ENCODE data around the gene COL25A1. TPM values are rescaled to one million over a fixed set of nuclear protein-coding genes. Genes with fewer than 3 reads are reported as not detected.

Gene COL25A1
- total RNA-seq, 1 donor from 2014 or later: 4.3 TPM

- no peaks in the 10 kb centered on the region for H3K27me3 ChIP-seq (ENCODE audit: control insufficient read depth, insufficient read depth, low read length)
- H3K4me3 ChIP-seq (ENCODE audit: low read depth, low read length): no peak overlapping the region
- TF ChIP-seq CTCF (IDR thresholded peaks at IDR 0.05; ENCODE audit: insufficient read depth, low read length, poor library complexity, severe bottlenecking): no peak
- DNase-seq (ENCODE audit: low read depth): no peak
- no peaks in the 10 kb centered on the region for H3K36me3 ChIP-seq (ENCODE audit: control insufficient read depth, insufficient read depth, low read length)
These were observed 125.2 kb downstream of the COL25A1 start for GRCh38 chr4:109177096-109177810.

- DNase-seq (ENCODE audit: low read depth): no peak
- no peaks in the 10 kb centered on the region for H3K27me3 ChIP-seq (ENCODE audit: control insufficient read depth, insufficient read depth, low read length)
- no peaks in the 10 kb centered on the region for H3K36me3 ChIP-seq (ENCODE audit: control insufficient read depth, insufficient read depth, low read length)
- H3K4me3 ChIP-seq (ENCODE audit: low read depth, low read length): no peak overlapping the region
- no peak for TF ChIP-seq CTCF (IDR thresholded peaks at IDR 0.05; ENCODE audit: insufficient read depth, low read length, poor library complexity, severe bottlenecking)
These were observed 128.1 kb downstream of the COL25A1 start for GRCh38 chr4:109174224-109174953.

GRCh38 chr4:109172301-109172700 is 130.2 kb downstream of the COL25A1 start:
- no peak for TF ChIP-seq CTCF (IDR thresholded peaks at IDR 0.05; ENCODE audit: insufficient read depth, low read length, poor library complexity, severe bottlenecking)
- Histone ChIP-seq H3K36me3 (ENCODE audit: control insufficient read depth, insufficient read depth, low read length) (no peaks in the 10 kb centered on the region), H3K4me3 (ENCODE audit: low read depth, low read length) (no peak overlapping the region), H3K27me3 (ENCODE audit: control insufficient read depth, insufficient read depth, low read length) (no peaks in the 10 kb centered on the region)
- no peak for DNase-seq (ENCODE audit: low read depth)

GRCh38 chr4:109171070-109171469 is 131.4 kb downstream of the COL25A1 start:
- Histone ChIP-seq H3K36me3 (ENCODE audit: control insufficient read depth, insufficient read depth, low read length) (no peaks in the 10 kb centered on the region), H3K4me3 (ENCODE audit: low read depth, low read length) (no peak overlapping the region), H3K27me3 (ENCODE audit: control insufficient read depth, insufficient read depth, low read length) (no peaks in the 10 kb centered on the region)
- no peak for TF ChIP-seq CTCF (IDR thresholded peaks at IDR 0.05; ENCODE audit: insufficient read depth, low read length, poor library complexity, severe bottlenecking)
- no peak for DNase-seq (ENCODE audit: low read depth)

GRCh38 chr4:109169170-109169569 is 133.3 kb downstream of the COL25A1 start:
- no peak for TF ChIP-seq CTCF (IDR thresholded peaks at IDR 0.05; ENCODE audit: insufficient read depth, low read length, poor library complexity, severe bottlenecking)
- Histone ChIP-seq H3K36me3 (ENCODE audit: control insufficient read depth, insufficient read depth, low read length) (no peaks in the 10 kb centered on the region), H3K4me3 (ENCODE audit: low read depth, low read length) (no peak overlapping the region), H3K27me3 (ENCODE audit: control insufficient read depth, insufficient read depth, low read length) (no peaks in the 10 kb centered on the region)
- no peak for DNase-seq (ENCODE audit: low read depth)
